ENCODE measurements around the gene RNF175.

- TF ChIP-seq REST (IDR thresholded peaks at IDR 0.05; ENCODE audit: borderline replicate concordance): no peak
- TF ChIP-seq SMC3 (conservative IDR thresholded peaks at IDR 0.05; ENCODE audit: poor library complexity): no peak
- TF ChIP-seq, protein P1, sequence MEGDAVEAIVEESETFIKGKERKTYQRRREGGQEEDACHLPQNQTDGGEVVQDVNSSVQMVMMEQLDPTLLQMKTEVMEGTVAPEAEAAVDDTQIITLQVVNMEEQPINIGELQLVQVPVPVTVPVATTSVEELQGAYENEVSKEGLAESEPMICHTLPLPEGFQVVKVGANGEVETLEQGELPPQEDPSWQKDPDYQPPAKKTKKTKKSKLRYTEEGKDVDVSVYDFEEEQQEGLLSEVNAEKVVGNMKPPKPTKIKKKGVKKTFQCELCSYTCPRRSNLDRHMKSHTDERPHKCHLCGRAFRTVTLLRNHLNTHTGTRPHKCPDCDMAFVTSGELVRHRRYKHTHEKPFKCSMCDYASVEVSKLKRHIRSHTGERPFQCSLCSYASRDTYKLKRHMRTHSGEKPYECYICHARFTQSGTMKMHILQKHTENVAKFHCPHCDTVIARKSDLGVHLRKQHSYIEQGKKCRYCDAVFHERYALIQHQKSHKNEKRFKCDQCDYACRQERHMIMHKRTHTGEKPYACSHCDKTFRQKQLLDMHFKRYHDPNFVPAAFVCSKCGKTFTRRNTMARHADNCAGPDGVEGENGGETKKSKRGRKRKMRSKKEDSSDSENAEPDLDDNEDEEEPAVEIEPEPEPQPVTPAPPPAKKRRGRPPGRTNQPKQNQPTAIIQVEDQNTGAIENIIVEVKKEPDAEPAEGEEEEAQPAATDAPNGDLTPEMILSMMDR (IDR thresholded peaks at IDR 0.05; ENCODE audit: poor library complexity, severe bottlenecking): no peak
- TF ChIP-seq POLR2AphosphoS5 (IDR thresholded peaks at IDR 0.05): peak; percentile 39
- peak; percentile 76 for TF ChIP-seq EZH2 (IDR thresholded peaks at IDR 0.05; ENCODE audit: borderline replicate concordance, insufficient read depth, low read length, poor library complexity, severe bottlenecking)
- no peak for TF ChIP-seq EP300 (conservative IDR thresholded peaks at IDR 0.05; ENCODE audit: poor library complexity, severe bottlenecking)
- TF ChIP-seq RAD21 (conservative IDR thresholded peaks at IDR 0.05): peak; percentile 8
- no peak for TF ChIP-seq TAF1 (IDR thresholded peaks at IDR 0.05; ENCODE audit: low read depth)
Observed at GRCh38 chr4:153788413-153789276, 28.8 kb upstream of the RNF175 start, which contains the start of gene SFRP2.

All from neural cell (in vitro differentiated cells).